ENCODE results near the gene IFNB1.

Gene IFNB1

GRCh38 chr9:21077781-21078180, at the start of gene IFNB1:
Gene IFNB1 (minus strand): TSS chr9:21077942. CDS start chr9:21077869, 73 bp downstream.
- no peak for DNase-seq

DNA sequence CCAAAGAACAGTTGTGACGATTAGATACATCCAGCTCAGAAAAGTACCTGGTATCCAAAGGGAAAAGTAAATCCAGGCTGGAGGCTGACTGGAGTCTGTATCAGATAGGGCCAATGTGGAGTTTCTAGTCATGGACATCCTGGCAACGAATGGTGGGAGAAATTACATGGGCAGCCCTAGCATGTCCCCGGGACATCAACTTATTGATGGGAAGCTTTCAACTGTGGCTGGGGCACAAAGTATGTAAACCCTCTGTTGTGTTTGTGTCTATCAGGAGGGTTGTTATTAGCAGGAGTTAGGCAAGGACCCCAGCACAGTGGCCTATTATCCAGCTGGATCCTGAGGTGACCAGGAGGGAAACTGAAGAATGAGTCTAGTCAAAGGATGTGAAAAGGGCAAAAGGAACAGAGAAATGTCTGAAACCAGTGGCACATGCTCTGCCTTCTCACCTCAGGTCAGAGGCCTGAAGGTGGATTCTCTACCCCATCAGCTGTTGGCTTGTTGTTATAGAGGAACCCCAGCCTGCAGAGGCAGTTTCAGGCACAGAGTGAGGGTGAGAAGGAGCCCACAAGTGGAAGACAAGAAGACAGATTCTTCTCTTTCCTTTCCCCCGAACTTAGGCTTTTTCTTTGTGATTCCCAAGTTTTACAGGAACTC, 44.0 kb upstream of the IFNB1 start:
- no peak for DNase-seq

DNA sequence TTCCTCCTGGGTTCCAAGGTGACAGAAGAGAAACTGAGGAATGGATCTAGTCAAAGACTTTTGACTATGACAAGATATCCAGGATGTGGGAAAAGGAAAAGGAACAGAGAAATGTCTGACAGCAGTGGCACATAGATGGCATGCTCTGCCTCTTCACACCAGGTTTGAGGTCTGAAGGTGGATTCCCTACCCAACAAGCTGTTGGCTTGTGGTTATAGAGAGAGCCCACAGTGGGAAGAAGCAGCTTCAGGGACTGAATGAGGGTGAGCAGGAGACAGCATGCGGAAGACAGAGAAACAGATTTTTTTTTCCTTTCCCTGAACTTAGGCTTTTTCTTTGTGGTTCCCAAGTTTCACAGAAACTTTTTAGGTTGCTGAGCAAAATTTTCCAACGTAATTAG, 43.3 kb upstream of the IFNB1 start:
- DNase-seq, result peak; percentile 21

GRCh38 chr9:21119093-21119770, 41.5 kb upstream of the IFNB1 start:
- DNase-seq, result no peak

- DNase-seq, result no peak
Measured at GRCh38 chr9:21114311-21114710, 36.6 kb upstream of the IFNB1 start.

GRCh38 chr9:21110708-21111576, 33.2 kb upstream of the IFNB1 start:
- DNase-seq, result peak; percentile 68

DNA sequence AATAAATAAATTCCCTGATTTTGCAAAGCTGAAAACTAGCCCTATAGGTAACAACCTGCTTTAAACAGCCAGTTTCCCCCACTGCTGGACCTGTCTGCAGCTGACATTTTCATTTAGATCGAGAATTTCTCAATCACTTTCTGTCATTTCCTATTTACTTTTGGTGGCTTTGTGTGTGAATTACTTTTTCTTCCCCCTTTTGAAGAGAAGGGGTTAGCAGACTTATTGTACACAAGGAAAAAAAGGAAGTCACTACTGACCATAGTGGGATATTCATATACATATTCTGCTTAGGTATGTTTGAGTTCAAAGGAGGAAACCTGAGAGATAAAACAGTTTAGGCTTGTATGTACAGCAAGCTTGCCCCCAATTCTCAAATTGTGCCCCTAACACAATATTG, 27.0 kb upstream of the IFNB1 start:
- DNase-seq, result no peak

- DNase-seq, result no peak
Measured at GRCh38 chr9:21102305-21102704, 24.6 kb upstream of the IFNB1 start.

DNA sequence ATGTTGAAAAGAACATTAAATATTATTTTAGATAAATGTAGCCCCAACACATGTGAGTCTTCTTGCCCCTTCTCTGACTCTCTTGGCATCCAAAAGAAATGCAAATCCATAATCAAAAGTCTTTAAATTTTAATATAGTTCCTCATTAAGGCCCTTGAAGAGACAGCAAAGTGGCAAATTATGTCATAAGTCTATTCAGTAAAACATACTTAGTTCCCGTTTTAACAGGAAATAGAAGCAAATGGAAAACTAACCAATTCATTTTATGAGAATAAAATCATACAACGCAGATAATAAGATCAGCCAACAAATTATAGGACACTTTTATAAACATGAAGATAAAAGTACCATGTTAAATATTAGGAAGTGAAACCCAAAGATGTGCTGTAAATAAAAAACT, 20.1 kb upstream of the IFNB1 start:
- DNase-seq, result no peak

- no peak for DNase-seq
Measured at GRCh38 chr9:21096901-21097255, 19.1 kb upstream of the IFNB1 start.

DNA sequence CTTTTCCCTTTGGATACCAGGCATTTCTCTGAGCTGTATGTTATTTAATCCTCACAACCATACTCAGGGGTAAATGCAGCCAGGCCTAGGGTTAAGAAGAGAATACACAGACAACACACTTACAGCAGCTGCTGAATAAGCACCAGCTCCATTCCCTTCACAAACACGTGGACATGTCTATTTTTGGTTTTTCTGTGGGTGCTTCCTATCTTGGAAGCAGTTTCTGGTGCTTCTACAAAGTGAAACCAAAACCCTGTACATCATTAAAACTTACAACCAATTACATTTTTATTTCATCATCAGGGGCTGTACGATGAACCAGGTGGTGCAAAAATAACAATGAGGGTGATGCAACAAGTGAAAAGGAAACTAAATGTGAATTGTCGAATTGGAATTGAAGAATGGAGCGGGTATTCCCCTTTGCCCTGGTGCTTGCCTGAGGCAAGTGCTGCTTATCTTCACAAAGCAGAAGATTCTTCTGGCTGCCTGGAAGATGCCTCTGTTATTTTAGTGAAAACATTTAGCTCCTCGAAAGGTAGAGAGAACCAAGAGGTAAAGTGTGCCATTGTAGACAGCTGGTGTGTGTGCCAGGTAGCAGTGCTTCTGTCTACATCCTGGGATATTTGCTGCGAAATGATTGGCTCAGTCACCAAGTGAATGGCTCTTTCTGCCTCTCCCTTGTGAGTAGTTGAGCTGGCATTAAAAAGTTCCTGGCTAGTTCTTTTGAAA, 18.6 kb upstream of the IFNB1 start:
- DNase-seq, result peak; percentile 61

- no peak for DNase-seq
Measured at GRCh38 chr9:21095561-21095960, 17.8 kb upstream of the IFNB1 start.

GRCh38 chr9:21086538-21086937, 8.8 kb upstream of the IFNB1 start:
- DNase-seq, result no peak

- DNase-seq, result no peak
Measured at GRCh38 chr9:21085005-21085404, 7.3 kb upstream of the IFNB1 start.

DNA sequence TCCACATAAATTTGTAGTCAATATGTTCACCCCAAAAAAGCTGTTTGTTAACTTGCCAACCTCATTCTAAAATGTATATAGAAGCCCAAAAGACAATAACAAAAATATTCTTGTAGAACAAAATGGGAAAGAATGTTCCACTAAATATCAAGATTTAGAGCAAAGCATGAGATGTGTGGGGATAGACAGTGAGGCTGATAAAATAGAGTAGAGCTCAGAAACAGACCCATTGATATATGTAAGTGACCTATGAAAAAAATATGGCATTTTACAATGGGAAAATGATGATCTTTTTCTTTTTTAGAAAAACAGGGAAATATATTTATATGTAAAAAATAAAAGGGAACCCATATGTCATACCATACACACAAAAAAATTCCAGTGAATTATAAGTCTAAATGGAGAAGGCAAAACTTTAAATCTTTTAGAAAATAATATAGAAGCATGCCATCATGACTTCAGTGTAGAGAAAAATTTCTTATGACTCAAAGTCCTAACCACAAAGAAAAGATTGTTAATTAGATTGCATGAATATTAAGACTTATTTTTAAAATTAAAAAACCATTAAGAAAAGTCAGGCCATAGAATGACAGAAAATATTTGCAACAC, 6.6 kb upstream of the IFNB1 start:
- DNase-seq, result no peak

DNA sequence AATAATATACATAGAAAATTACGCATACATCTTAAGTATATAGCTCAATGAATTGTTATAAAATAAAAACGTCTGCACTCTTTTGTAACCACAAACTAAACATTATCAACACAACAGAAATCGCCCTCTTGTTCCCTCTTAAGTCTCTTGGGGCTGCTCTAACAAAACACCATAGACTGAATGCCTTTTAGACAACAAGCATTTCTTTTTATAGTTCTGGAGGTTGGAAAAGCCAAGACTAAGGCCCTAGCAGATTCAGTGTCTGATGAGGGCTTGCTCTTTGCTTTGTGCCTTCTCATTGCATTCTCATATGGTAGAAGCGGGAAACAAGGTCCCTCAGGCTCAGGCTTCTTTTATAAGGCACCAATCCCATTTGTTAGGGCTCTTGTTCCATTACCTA, 4.9 kb upstream of the IFNB1 start:
- DNase-seq, result no peak

DNA sequence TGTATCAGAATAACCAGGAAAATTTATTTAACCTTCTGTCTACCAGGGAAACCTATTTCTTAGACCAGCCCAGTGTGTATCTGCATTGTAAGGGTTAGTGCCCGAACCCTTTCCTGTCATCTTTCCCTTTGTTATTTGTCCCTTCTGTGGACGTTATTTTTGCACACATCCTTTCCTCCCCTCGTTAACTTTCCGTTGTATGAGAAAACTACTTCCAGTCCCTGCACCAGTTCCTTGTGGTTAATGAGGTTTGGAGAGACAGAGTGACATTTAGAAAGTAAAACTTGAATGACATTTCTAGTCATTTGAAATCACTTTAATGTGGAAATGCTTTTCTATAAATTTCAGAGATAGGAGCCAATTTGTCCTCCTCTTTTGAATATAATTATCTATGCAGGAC, 4.3 kb upstream of the IFNB1 start:
- DNase-seq, result peak; percentile 18

DNA sequence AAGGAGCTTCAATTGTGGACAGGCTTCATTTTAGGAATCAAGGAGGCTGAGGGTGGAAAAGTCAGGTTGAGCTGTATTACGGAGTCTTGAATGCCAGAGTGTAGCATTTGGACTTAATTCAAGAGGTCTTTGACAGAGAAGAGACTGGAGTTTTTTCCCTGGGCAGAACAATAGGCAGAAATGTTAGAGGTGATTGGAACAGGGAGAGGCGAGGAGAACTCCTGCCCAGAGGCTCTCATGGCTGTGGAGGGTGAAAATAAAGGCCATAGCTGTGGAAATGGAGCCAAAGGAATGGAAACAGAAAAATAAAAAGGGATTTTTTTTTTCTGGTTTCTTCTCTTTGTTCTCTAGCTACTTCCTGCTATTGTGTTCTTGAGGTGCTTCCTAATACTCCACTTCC, 3.7 kb upstream of the IFNB1 start:
- DNase-seq, result no peak

GRCh38 chr9:21080793-21081192, 3.1 kb upstream of the IFNB1 start:
- no peak for DNase-seq

DNA sequence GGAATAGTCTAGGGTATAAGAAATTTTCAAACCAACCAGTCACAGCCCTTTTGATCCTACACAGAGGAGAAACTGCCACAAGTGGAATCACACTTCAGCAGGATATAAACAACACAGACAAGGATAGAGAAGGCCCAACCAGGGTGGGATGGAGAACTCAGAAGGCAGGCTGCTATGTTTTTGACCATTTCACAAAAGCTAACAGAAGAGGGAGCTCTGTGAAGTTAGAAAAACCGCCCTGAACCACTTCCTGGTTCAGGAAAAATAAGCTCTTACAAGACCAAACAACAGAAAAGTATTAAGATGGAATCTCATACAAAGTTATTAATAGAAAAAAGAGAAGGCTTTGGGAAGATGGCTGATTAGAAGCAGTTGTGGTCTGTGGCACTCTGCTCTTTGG, 960 bp upstream of the IFNB1 start:
- peak; percentile 9 for DNase-seq

GRCh38 chr9:21075484-21075883, 2.3 kb downstream of the IFNB1 start:
- DNase-seq, result no peak

DNA sequence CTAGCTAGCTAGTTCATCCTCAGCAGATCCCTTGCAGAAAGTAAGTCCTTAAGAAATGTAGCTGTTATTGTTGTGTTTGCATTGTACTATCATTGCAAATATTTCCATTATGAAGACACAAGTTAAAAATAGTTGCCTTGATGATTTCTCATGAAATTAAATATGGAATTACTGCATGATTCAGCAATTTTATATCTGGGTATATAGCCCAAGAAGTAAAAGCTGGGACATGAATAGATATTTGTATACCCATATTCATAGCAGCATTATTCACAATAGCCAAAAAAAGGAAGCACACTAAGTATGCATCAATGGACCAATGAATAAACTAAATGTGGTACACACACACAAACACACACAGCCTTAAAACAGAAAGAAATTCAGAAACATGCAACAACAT, 6.8 kb downstream of the IFNB1 start:
- no peak for DNase-seq

GRCh38 chr9:21070171-21070571, 7.6 kb downstream of the IFNB1 start:
- no peak for DNase-seq

Data from activated CD4-positive, alpha-beta T cell treated with anti-CD3 and anti-CD28 coated beads, Interleukin-10, Interleukin-2, amounts not matched to agents 100 ng/mL and 50 ng/mL, durations not matched to agents 16 hours and 8 hours (primary cell).